HepG2 (cell line): ENCODE data around the gene TLE2. TPM values are rescaled to one million over a fixed set of nuclear protein-coding genes. Genes with fewer than 3 reads are reported as not detected.

Experiments
- AGO2 ChIP-seq: fragments of 200-400 bp; formaldehyde crosslinking; optimal IDR thresholded peaks from 2 replicates; pipeline ENCODE3; 2017; ENCODE audit warnings: mild to moderate bottlenecking, low read depth, low read length, moderate library complexity
- BATF2 ChIP-seq: sonication (generic); formaldehyde crosslinking; IDR thresholded peaks from 2 replicates; pipeline ENCODE4 v1.8.0; 2022; ENCODE audit warnings: mild to moderate bottlenecking, missing genetic modification reagents, moderate library complexity
- BCL6 ChIP-seq: IDR thresholded peaks from 2 replicates; pipeline ENCODE4 v1.6.1; 2016; ENCODE audit warnings: missing genetic modification reagents, missing compliant biosample characterization
- BRD4 ChIP-seq: sonication (generic); formaldehyde crosslinking; IDR thresholded peaks from 2 replicates; pipeline ENCODE4 v1.4.0; 2020; ENCODE audit warnings: missing genetic modification reagents
- HOXA3 ChIP-seq: sonication (generic); formaldehyde crosslinking; IDR thresholded peaks from 2 replicates; pipeline ENCODE4 v1.5.0; 2020; ENCODE audit warnings: missing genetic modification reagents
- JARID2 ChIP-seq: sonication (generic); formaldehyde crosslinking; IDR thresholded peaks from 2 replicates; pipeline ENCODE4 v1.8.1; 2023; ENCODE audit warnings: missing genetic modification reagents, inconsistent platforms; ENCODE audit not compliant: insufficient replicate concordance
- PBX2 ChIP-seq: IDR thresholded peaks from 2 replicates; pipeline ENCODE4 v1.6.1; 2016; ENCODE audit warnings: control low read depth
- RARG ChIP-seq: sonication (generic); formaldehyde crosslinking; IDR thresholded peaks from 2 replicates; pipeline ENCODE4 v1.4.0; 2020; ENCODE audit warnings: low read depth, mild to moderate bottlenecking, missing genetic modification reagents
- TBL1XR1 ChIP-seq: fragments of 150-350 bp; IDR thresholded peaks from 2 replicates; pipeline ENCODE4 v1.6.1; 2014; ENCODE audit warnings: borderline replicate concordance, low read length; ENCODE audit not compliant: partially characterized antibody
- ZBTB43 ChIP-seq: sonication (generic); formaldehyde crosslinking; conservative IDR thresholded peaks from 2 replicates; pipeline ENCODE4 v1.4.0; 2020; ENCODE audit warnings: missing genetic modification reagents
- ZNF354B ChIP-seq: sonication (generic); formaldehyde crosslinking; IDR thresholded peaks from 2 replicates; pipeline ENCODE4 v1.8.0; 2022; ENCODE audit warnings: mild to moderate bottlenecking, missing genetic modification reagents
- ZNF609 ChIP-seq: sonication (generic); formaldehyde crosslinking; IDR thresholded peaks from 2 replicates; pipeline ENCODE4 v1.4.0; 2020; ENCODE audit warnings: mild to moderate bottlenecking, missing genetic modification reagents, borderline replicate concordance
- ZNF674 ChIP-seq: sonication (generic); formaldehyde crosslinking; IDR thresholded peaks from 2 replicates; pipeline ENCODE4 v1.5.0; 2020; ENCODE audit warnings: low read depth, mild to moderate bottlenecking, missing genetic modification reagents
- ZNF687 ChIP-seq: sonication (generic); formaldehyde crosslinking; IDR thresholded peaks from 2 replicates; pipeline ENCODE4 v1.5.1; 2020; ENCODE audit warnings: mild to moderate bottlenecking, missing genetic modification reagents, moderate library complexity
- ZNF883 ChIP-seq: sonication (generic); formaldehyde crosslinking; IDR thresholded peaks from 2 replicates; pipeline ENCODE4 v1.5.1; 2020; ENCODE audit warnings: mild to moderate bottlenecking, missing genetic modification reagents; ENCODE audit errors: not compliant biosample characterization
- polyA plus RNA-seq, 8 experiments: library from polyadenylated mRNA; depleted of rRNA in 3 of 8; stranded (reverse) in 7 of 8; unstranded in 1 of 8; fragments of >200 nt; fragmentation: Illumina TruSeq in 4 of 8; extraction: Trizol in 4 of 8; gene quantifications; 2 replicates each; pipeline versions ENCODE4 v1.2.1 to v1.2.3, GENCODE V29; 2011 to 2016; ENCODE audit warnings: low read depth in 4 of 8, missing spikeins in 1 of 8, mixed read lengths in 1 of 8; ENCODE audit not compliant: insufficient read depth in 1 of 8
- total RNA-seq, 5 experiments: library from RNA; depleted of rRNA; stranded (reverse); fragments of >200 nt; fragmentation: Illumina TruSeq; extraction: Trizol; gene quantifications; 2 replicates each; pipeline ENCODE4 v1.2.3, GENCODE V29; 2016; ENCODE audit warnings: low read depth in 1 of 5

Gene TLE2
- total and polyA plus RNA-seq, 2 of the 13 experiments (the other 11 are each of a cell fraction or from before 2014, with no cell fraction given): 0.07 to 0.81 TPM

- TF ChIP-seq BATF2 (CRISPR knock-in tag) (no peak), TBL1XR1 (peak; percentile 9), ZBTB43 (0 out of 2 replicates have a peak, but pooled peaks have one; percentile 17), ZNF883 (CRISPR knock-in tag) (peak; percentile 83), ZNF687 (CRISPR knock-in tag) (peak; percentile 85), AGO2 (peak; percentile 64), BCL6 (peak; percentile 30; the same call in 1 of the 2 replicates), JARID2 (CRISPR knock-in tag) (no peak), RARG (no peak), BRD4 (CRISPR knock-in tag) (0 out of 2 replicates have a peak, but pooled peaks have one; percentile 29), ZNF674 (CRISPR knock-in tag) (no peak), ZNF354B (CRISPR knock-in tag) (0 out of 2 replicates have a peak, but pooled peaks have one; percentile 65), ZNF609 (CRISPR knock-in tag) (0 out of 2 replicates have a peak, but pooled peaks have one; percentile 34), HOXA3 (CRISPR knock-in tag) (peak; percentile 60; the same call in 1 of the 2 replicates), PBX2 (CRISPR knock-in tag) (peak; percentile 77)
Observed at GRCh38 chr19:2950286-2951124, 78.6 kb downstream of the TLE2 start (continued).
